Fibroblast of skin of left quadriceps (primary cell): ENCODE results near the gene GLB1L3.
"Not testable (repeated sequence)": the region's sequence is repeated elsewhere in the genome, so short reads cannot be mapped to it uniquely, and the experiment has no call there.

Source experiments
- DNase-seq, 2 experiments: peaks; one replicate each; pipeline ENCODE4 v3.0.0-alpha.2; 2013; ENCODE audit warnings: low read depth in 2 of 2

The GLB1L3 gene

GRCh38 chr11:134343646-134344045, 67.5 kb downstream of the GLB1L3 start:
- DNase-seq, result no peak

- not testable (repeated sequence) for DNase-seq
Observed at GRCh38 chr11:134344497-134345236, 68.5 kb downstream of the GLB1L3 start.

- DNase-seq, result no peak
Observed at GRCh38 chr11:134345237-134345550, 69.0 kb downstream of the GLB1L3 start.

GRCh38 chr11:134346101-134346975, 70.2 kb downstream of the GLB1L3 start:
- DNase-seq, result no peak

DNA sequence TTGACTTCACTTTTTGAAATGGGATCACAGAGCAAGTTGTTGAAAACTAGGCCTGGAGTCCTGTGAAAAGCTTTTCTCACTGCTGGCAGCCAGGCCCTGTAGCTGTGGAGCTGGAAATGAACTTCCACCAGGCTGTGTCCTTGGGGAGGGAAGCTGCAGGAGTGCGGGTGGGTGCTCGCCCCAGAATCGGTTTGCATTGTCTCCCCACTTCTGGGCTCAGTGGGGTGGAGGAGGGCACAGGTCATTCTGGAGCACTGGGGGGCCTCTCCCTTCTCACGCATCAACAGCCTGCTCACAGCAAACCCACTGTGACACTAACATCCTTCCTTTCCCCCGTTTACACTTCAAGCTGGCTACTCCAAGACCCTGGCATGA, 70.8 kb downstream of the GLB1L3 start:
- no peak for DNase-seq

DNA sequence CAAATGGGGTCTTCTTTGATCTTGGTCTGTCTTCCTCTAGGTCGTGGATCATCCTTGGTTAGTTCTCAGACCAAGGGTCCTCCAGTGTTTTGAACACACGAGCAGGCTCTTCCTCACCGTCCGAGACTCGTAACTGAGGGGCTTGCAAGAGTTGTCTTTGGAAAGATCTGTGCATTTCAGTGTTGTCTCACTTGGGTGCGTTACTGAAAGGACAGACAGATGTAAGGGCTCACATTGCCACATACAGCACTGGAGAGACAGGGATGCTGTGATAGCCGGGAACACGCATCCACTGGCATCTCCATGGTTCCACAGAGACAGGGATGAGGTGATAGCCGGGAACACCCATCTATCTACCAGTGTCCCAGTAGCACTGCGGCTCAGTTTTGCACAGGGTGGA, 71.3 kb downstream of the GLB1L3 start:
- DNase-seq, result no peak

DNA sequence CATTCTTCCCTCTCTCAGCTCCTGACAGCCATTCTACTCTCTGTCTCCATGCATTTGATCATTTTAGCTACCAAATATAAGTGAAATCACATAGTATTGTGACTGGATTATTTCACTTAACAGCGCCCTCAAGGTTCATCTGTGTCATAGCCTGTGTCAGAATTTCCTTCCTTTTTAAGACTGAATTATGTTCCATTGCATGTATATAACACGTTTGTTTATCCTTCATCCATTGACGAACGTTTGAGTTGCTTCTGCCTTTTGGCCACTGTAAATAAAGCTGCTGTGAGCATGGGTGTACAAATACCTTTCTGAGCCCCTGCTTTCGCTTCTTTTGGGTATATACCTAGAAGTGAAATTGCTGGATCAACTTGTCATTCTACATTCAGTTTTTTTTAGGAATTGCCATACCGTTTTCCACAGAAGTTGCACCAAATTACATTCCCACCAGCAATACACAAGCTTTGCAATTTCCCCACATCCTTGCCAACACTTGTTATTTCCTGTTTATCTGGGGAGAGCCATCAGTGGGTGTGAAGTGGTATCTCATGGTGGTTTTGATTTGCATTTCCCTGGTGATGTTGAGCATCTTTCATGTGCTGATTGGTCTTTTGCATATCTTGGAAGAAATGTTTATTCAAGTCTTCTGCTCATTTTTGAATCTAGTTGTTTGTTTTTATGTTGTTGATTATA, 73.1 kb downstream of the GLB1L3 start:
- no peak for DNase-seq

DNA sequence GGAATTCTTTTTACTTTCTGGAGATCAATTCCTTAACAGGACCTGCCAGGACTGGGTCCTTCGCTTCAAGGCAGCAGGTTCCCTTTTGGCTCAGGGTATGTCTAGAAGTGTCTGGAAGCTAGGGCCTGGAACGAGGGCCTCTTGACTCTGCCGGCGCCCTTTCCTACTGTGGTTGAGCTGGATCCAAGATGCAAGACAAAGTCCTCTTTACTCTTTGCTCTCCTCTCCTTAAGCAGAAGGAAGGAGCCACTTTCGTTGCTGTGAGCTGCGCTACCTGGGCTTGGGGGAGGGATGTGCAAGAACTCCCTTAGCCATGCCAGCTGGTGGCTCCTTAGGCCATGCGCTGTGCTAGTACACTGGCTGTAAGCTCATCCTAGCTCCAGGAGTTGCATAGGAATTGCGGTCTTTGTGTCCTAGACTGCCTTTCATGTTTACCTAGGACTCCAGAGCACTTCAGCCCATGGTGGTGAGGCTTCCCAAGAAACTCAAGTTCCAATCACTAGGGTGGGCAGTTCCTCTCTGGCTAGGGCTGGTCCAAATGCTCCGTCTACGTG, 73.7 kb downstream of the GLB1L3 start:
- no peak for DNase-seq

DNA sequence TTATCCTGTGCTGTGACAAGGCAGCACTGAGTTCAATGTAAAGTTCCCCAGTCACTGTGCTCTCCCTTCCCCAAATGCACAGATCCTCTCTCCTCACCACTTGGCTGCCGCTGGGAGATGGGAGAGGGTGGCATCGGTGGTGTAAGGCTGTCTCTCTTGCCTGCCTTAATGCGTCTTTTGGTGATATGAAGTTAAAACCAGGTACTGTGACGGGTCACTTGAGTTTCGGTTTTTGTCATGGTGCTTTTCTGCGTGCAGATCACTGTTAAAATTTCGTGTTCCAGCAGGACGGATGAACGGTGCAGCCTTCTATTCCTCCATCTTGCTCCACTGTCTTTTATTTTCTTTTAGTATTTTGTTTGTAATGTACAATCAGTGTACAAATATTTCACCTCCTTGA, 74.2 kb downstream of the GLB1L3 start:
- DNase-seq, result no peak

DNA sequence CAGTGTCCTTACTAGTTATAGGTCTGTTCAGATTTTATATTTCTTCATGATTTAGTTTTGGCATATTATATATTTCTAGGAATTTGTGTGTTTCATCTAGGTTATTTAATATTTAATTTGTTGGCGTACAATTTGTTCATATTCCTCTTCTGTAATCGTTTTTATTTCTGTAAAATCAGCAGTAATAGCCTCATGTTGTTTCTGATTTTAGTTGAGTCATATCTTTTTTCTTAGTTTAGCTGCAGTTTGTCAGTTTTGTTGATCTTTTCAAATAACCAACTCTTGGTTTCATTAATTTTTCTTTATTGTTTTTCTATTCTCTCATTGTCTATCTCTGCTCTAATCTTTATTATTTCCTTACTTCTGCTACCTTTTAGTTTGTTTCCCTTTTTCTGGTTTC, 75.9 kb downstream of the GLB1L3 start:
- DNase-seq, result no peak

GRCh38 chr11:134355136-134355535, 79.0 kb downstream of the GLB1L3 start:
- DNase-seq, result no peak

DNA sequence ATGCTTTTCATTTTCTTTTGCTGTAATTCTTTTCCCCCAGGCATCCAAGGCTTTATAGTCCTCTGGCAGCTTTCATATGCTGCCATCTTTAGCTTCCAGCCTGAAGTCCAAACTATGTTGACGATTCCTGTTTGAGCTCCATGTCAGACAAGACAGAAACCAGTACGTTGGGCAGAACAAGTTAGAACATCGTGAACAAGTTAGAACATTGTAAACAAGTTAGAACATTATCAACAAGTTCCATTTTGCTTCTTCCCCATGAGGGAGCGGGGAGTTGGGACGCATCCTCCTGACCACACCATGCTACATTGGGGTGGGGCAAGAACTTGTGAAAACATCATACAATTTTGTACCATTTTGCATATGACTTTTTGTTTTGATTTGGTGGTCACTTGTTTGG, 79.5 kb downstream of the GLB1L3 start:
- DNase-seq, result no peak

DNA sequence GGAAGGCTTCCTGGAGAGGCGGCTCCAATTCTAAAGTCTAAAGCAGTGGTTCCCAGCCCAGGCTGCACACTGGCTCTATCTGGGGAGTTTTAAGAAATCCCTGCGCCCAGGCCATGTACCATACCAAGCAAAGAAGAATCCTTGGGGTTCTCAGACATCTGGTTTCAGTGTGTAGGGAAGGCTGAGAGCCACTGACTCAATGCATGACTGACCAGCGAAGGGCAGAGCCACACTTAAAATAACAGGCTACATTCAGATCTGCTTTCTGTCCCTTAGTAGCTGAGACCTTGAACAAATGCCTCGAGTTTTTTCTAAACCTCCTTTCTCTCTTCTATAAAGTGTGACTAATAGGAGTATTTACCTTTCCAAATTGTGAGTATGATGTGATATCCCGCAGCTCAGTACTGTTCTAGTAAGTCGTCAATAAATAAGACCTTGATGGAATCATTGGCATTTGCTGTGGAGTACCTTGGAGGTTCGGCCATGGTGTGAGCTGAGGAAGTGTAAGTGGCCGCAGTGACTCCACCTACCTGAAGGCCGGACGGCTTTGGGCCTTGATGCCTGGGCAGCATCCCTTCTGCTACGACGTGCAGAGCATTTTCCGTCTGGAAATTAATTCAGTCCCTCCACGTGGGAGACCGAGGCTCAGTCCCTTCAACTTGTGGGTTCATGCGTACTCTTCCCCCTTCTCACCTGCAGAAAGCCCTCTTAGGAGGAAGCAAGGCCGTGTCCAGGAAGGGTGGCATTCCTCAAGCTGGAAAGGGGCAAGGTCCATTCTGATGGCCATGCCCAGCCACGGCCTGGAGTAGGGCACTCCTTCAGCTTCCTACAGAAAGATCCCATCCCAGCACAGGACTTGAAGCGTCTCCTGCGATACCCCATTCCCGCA, 80.7 kb downstream of the GLB1L3 start:
- DNase-seq, result no peak

GRCh38 chr11:134357545-134357839, 81.3 kb downstream of the GLB1L3 start:
- DNase-seq, result no peak

- no peak for DNase-seq
Observed at GRCh38 chr11:134358165-134358855, 82.1 kb downstream of the GLB1L3 start.

GRCh38 chr11:134358856-134359490, 82.8 kb downstream of the GLB1L3 start:
- no peak for DNase-seq

DNA sequence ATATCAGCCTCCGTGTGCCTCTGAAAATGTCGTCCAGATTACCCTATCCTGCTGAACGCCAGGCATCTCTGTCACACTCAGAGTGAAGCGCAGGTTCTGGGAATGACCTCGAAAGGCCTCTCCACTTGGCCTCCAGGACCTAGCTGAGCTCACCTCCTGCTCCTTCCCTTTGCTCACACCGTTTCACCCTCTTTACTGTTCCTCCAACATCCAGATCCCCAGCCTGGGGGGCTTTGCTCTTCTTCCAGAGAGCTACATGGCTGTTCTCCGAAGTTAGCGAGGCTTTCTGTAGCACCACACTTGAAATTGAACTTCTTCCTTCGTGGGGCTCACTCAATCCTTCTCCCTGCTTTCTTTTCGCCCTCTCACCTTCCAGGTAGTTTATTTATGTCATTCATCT, 83.5 kb downstream of the GLB1L3 start:
- DNase-seq, result no peak

DNA sequence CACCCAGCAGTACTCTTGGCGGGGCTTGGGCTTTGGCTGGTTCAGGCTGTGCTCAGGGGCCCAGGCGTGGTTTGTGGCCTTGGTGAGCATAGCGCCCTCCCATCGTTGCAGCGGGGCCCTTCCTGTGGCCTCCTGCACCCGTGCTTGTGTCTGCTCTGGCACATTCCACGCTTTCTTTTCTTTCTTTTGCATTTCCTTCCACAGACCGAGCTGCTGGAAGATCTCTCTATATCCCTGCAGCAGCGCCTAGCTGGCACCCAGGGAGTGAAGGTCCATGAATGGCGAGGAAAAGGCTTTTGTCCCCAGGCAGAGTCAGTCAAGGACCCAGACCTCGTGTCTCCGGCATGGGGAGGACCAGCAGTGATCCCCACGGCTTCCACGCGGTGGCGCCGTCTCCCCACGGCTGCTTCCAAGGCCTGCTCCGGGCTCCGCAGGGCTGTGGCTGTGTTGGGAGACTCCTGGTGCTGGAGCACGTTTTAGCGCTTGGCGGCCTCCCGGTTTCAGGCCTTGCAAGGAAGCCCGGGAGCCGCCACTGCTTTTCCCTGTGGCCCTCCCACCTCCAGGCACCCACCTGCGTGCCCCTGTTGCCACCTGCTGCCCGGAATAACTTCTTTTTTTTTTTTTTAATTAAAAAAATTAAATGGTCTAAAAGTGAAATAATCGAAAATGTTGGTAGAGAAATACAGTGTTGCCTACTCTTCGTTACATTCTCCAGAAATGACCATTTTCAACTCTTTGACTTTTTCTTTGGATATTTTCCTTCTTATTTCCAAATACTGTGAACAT, 84.1 kb downstream of the GLB1L3 start:
- peak; percentile 14 for DNase-seq

DNA sequence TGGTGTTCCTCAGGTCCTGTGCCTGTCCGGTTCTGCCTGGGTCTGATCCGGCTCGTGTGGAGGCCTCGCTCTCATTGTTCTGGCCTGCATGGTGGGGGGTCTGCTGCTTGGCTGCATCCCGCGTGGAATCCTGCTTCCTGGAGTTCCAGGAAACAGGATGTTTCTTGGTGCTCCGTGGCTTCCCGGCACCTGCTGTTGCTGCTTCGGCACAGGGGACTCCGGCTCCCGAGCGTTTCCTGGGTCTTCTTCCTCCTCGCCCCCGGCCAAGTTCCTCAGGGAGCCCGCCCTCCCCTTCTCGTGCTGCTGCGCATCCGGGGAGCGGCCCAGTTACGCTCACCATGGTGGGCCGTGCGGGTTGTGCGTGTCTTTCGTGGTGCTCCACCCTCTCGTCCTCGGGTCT, 85.5 kb downstream of the GLB1L3 start:
- DNase-seq, result no peak
